ENCODE measurements around the gene LRRC53. TPM values are rescaled to one million over a fixed set of nuclear protein-coding genes. Genes with fewer than 3 reads are reported as not detected.

LRRC53 gene
- total and polyA plus RNA-seq, 2 of the 8 experiments (the other 6 are each of a cell fraction or from before 2014, with no cell fraction given), result not detected

GRCh38 chr1:74431531-74431930 is 80.9 kb downstream of the LRRC53 start:
- Histone ChIP-seq H3K36me3 (ENCODE audit: control insufficient read depth in 2 of 4, insufficient read depth in 4 of 4, low read length in 3 of 4) (no peaks in the 10 kb centered on the region), H2BK15ac (ENCODE audit: low read length) (no peak overlapping the region), H3K4me3 (ENCODE audit: extremely low read depth in 1 of 4, insufficient read depth in 2 of 4, low read depth in 3 of 4, low read length in 4 of 4) (no peak overlapping the region), H3K9me3 (ENCODE audit: insufficient read depth in 2 of 2, low read depth in 1 of 2, low read length in 1 of 2) (no peaks in the 10 kb centered on the region), H4K5ac (ENCODE audit: insufficient read length, low read depth, low read length) (no peak overlapping the region), H3K4me2 (ENCODE audit: insufficient read depth in 1 of 2, low read depth in 2 of 2, low read length in 2 of 2) (no peak overlapping the region), H4K20me1 (replicated peaks in 1 of 2; ENCODE audit: control insufficient read depth in 1 of 2, insufficient read depth in 2 of 2, low read length in 2 of 2) (no peaks in the 10 kb centered on the region), H3K56ac (replicated peaks; ENCODE audit: insufficient read length, low read depth, low read length) (no peak overlapping the region), H2BK120ac (replicated peaks; ENCODE audit: low read depth, low read length) (no peak overlapping the region), H3K23me2 (ENCODE audit: low read depth, low read length) (no peaks in the 10 kb centered on the region), H3K79me1 (ENCODE audit: low read depth, low read length) (no peaks in the 10 kb centered on the region), H3K79me2 (ENCODE audit: control insufficient read depth in 1 of 2, insufficient read depth in 2 of 2, low read length in 2 of 2) (no peaks in the 10 kb centered on the region), H4K91ac (replicated peaks; ENCODE audit: insufficient read length, low read length) (no peak overlapping the region), H3K23ac (ENCODE audit: insufficient read length) (no peak overlapping the region), H3K18ac (ENCODE audit: extremely low read depth, low read length) (no peak overlapping the region), H3K14ac (ENCODE audit: insufficient read length) (no peak overlapping the region), H2BK5ac (ENCODE audit: low read depth, low read length) (no peak overlapping the region), H2BK12ac (ENCODE audit: low read depth, low read length) (no peak overlapping the region), H3K27me3 (replicated peaks in 1 of 4; ENCODE audit: control insufficient read depth in 3 of 4, extremely low read depth in 1 of 4, insufficient read depth in 3 of 4, low read length in 3 of 4) (no peaks in the 10 kb centered on the region), H4K8ac (ENCODE audit: extremely low read depth, insufficient read depth, low read length) (no peak overlapping the region), H2AFZ (ENCODE audit: low read length) (no peak overlapping the region), H3K9ac (replicated peaks in 1 of 4; ENCODE audit: extremely low read depth in 1 of 4, low read depth in 3 of 4, low read length in 3 of 4) (no peak overlapping the region; a peak in 1 of 7 replicates), H2AK5ac (ENCODE audit: low read depth, low read length) (no peak overlapping the region), H3K4me1 (replicated peaks in 1 of 4; ENCODE audit: control insufficient read depth in 3 of 4, insufficient read depth in 4 of 4, low read length in 3 of 4) (no peaks in the 10 kb centered on the region), H3K27ac (ENCODE audit: low read depth, low read length) (no peak overlapping the region), H2BK20ac (ENCODE audit: low read length) (no peak overlapping the region), H3K4ac (replicated peaks; ENCODE audit: insufficient read length, low read depth, low read length) (no peak overlapping the region)
- DNase-seq (ENCODE audit: low read depth in 1 of 2, low spot score in 2 of 2) (no peak), FAIRE-seq (no peak)
- CTCF ChIA-PET (ENCODE audit: partially characterized antibody), result no interaction called here
- 94% methylated on average over 4 of the region's 4 CpGs; no CpG with 5 or more reads in 1 of the 2 experiments for WGBS, 2 experiments (ENCODE audit: extremely low coverage in 1 of 2, insufficient coverage in 1 of 2, insufficient read length in 1 of 2, insufficient replicate concordance in 2 of 2, low coverage in 1 of 2, low lambda C conversion rate in 2 of 2, missing lambda C conversion rate in 1 of 2)
- TF ChIP-seq SP4 (IDR thresholded peaks at IDR 0.05; ENCODE audit: low read length) (no peak), POLR2A (IDR thresholded peaks at IDR 0.05; ENCODE audit: control extremely low read depth in 1 of 2, low read depth in 2 of 2, low read length in 2 of 2) (no peak), SUZ12 (IDR thresholded peaks at IDR 0.05; ENCODE audit: low read length) (no peak), SP2 (IDR thresholded peaks at IDR 0.05; ENCODE audit: low read length) (no peak), FOSL1 (IDR thresholded peaks at IDR 0.05; ENCODE audit: insufficient read depth, low read depth, low read length) (no peak), POU5F1 (IDR thresholded peaks at IDR 0.05; ENCODE audit: low read depth, low read length) (no peak), ASH2L (IDR thresholded peaks at IDR 0.05; ENCODE audit: low read length) (no peak), CEBPB (IDR thresholded peaks at IDR 0.05; ENCODE audit: low read depth, low read length) (no peak), SRF (IDR thresholded peaks at IDR 0.05; ENCODE audit: low read depth, low read length) (no peak), CREB1 (IDR thresholded peaks at IDR 0.05) (no peak), TEAD4 (IDR thresholded peaks at IDR 0.05; ENCODE audit: low read depth, low read length) (no peak), SP1 (IDR thresholded peaks at IDR 0.05; ENCODE audit: low read depth, low read length) (no peak), BRCA1 (IDR thresholded peaks at IDR 0.05; ENCODE audit: low read depth, low read length) (no peak), JUN (IDR thresholded peaks at IDR 0.05; ENCODE audit: low read depth, low read length) (no peak), SIN3A (conservative IDR thresholded peaks at IDR 0.05 in 1 of 2, IDR thresholded peaks at IDR 0.05 in 1 of 2; ENCODE audit: low read depth in 1 of 2, low read length in 2 of 2) (no peak)
- POLR2A ChIA-PET (ENCODE audit: partially characterized antibody), result no interaction called here

All from H1 (cell line).